ENCODE results near the gene TCN2. TPM values are rescaled to one million over a fixed set of nuclear protein-coding genes. Genes with fewer than 3 reads are reported as not detected.

The TCN2 gene
- total and polyA plus RNA-seq, 7 donors: 8.4 to 45.7 (median 24.9) TPM

- H3K9me3 ChIP-seq: no peaks in the 10 kb centered on the region
- no peak overlapping the region for H3K4me3 ChIP-seq
- WGBS, 2 donors: 74 to 87% methylated on average over 6 of the region's 6 CpGs
- TF ChIP-seq POLR2A (IDR thresholded peaks at IDR 0.05) (no peak), CTCF (IDR thresholded peaks at IDR 0.05) (no peak), POLR2AphosphoS5 (IDR thresholded peaks at IDR 0.05) (no peak), EP300 (IDR thresholded peaks at IDR 0.05) (no peak)
- peaks cover 15 to 19% (median 16%) of the 10 kb centered on the region in 4 donors for H3K36me3 ChIP-seq
- peaks cover 0 to 18% (median 14%) of the 10 kb centered on the region in 4 donors for H3K4me1 ChIP-seq
- no peak for DNase-seq
- peaks cover 0 to 3% (median 0%) of the 10 kb centered on the region in 3 donors for H3K27me3 ChIP-seq
- H3K27ac ChIP-seq: no peak overlapping the region
- intact Hi-C loops (cut with DNase I): no loop called here
Measured at GRCh38 chr22:30572210-30572609, 34.8 kb upstream of the TCN2 start.

DNA sequence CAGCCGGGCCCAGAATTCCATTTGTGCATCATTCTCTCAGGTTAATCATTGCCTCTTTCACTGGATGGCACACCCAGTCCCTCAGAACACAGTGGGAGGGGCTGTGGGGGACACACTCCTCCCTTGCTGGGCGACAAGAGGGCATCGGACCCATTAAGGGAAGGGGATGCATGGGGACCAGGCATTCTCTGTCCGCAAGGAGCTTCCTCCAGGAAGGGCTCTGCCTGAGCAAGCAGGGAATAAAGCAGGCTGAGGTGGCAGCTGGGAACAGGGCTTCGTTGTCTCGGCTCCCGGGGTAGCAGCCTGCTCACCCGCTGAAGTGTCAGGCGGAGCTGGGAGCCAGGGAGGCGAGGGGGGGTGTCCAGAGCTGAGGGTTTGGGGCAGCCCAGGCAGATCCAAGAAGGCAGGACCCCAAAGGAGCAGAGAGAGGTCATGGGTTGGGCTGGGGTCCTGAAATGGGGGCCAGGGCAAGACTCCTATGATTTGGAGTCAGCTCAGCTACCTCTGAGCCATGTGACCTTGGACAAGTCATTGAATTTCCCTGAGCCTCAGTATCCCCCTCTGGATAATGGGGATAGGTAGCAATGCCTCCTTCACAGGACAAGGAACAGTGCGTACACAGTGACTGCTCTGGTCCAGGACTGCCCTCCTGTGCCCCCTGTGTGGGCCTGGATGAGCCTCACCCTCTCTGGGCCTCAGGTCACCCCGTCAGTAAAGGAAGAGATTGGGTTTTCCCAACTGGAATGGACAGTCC lies 34.0 kb upstream of the TCN2 start:
- H3K36me3 ChIP-seq: peaks cover 21 to 27% (median 24%) of the 10 kb centered on the region in 4 donors
- intact Hi-C loops (cut with DNase I): no loop called here
- peaks cover 0 to 18% (median 14%) of the 10 kb centered on the region in 4 donors for H3K4me1 ChIP-seq
- peak overlapping the region in 1 of 4 donors; percentile 55 for H3K27ac ChIP-seq
- TF ChIP-seq POLR2AphosphoS5 (IDR thresholded peaks at IDR 0.05) (no peak), EP300 (IDR thresholded peaks at IDR 0.05) (no peak), CTCF (IDR thresholded peaks at IDR 0.05) (no peak), POLR2A (IDR thresholded peaks at IDR 0.05) (no peak)
- DNase-seq: no peak
- no peaks in the 10 kb centered on the region for H3K9me3 ChIP-seq
- H3K27me3 ChIP-seq: no peaks in the 10 kb centered on the region
- WGBS, 2 donors: 11 to 50% methylated on average over 12 of the region's 12 CpGs
- H3K4me3 ChIP-seq: no peak overlapping the region

- no peaks in the 10 kb centered on the region for H3K27me3 ChIP-seq
- TF ChIP-seq POLR2AphosphoS5 (IDR thresholded peaks at IDR 0.05): no peak
- TF ChIP-seq CTCF (IDR thresholded peaks at IDR 0.05): no peak
- no peak for TF ChIP-seq EP300 (IDR thresholded peaks at IDR 0.05)
- no peak for TF ChIP-seq POLR2A (IDR thresholded peaks at IDR 0.05)
- peak overlapping the region in 3 of 4 donors; percentile 32 to 55 (median 45) for H3K27ac ChIP-seq
- DNase-seq: no peak
- H3K36me3 ChIP-seq: peaks cover 27 to 34% (median 30%) of the 10 kb centered on the region in 4 donors
- H3K4me3 ChIP-seq: peak overlapping the region in 2 of 4 donors; percentile 19 to 28
- H3K9me3 ChIP-seq: no peaks in the 10 kb centered on the region
- WGBS, 2 donors: 11 to 41% methylated on average over 7 of the region's 7 CpGs
- intact Hi-C loops (cut with DNase I): no loop called here
- H3K4me1 ChIP-seq: peaks cover 0 to 18% (median 14%) of the 10 kb centered on the region in 4 donors
Measured at GRCh38 chr22:30573594-30574094, 33.3 kb upstream of the TCN2 start.

DNA sequence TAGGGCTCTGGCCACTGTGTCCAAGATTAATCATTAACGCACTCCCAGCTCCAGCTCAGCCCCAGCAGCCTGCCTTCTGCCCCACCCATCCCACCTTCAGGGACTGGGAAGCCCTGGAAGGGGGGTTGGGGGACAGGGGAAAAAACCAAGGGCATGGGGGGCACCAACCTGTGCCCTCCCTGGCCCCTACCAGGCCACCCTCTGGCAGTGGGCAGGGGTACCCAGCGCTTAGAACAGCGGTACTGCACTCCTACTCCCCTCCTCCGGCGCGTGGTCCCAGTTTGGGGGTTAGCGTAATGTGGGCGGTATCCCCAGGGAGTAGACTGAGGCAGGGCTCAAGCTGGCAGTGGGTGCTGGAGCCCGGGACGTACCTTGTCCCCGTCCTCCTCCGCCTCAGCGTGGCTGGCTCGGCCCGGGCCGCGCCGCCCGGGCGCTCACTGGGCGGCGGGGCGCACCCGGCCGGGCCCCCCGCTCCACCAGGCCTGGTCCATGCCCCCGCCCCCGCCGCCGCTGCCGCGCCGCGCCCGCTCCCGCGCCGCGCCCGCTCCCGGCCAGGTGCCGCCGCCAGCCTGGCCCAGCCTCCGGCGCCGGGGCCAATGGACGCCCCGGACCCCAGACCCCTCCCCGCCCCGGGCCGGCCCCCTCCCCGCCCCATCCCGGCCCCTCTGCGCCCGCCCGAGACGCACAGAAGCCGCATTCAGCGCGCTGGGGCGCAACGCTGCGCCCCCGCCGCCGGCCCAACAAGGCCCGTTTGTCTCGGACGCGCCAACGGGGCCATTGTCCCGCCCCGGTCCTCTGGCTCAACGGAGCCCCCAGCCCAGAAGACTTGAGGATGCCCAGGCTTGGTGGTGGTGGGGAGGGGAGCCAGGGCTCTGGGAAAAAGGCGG lies 32.6 kb upstream of the TCN2 start, which contains the start of gene GAL3ST1:
GAL3ST1 (minus strand) TSS at position 571 of the 887 bp plus-strand sequence. CDS start 17,273 bp downstream, outside the sequence.
- intact Hi-C loops (cut with DNase I): no loop called here
- no peak for TF ChIP-seq EP300 (IDR thresholded peaks at IDR 0.05)
- no peak for TF ChIP-seq POLR2AphosphoS5 (IDR thresholded peaks at IDR 0.05)
- peak within 1 kb of the TSS in 3 of 4 donors; percentile 28 to 29 (median 28) for H3K4me3 ChIP-seq
- DNase-seq: no peak
- H3K9me3 ChIP-seq: no peaks in the 10 kb centered on the region
- peak within 1 kb of the TSS; percentile 32 to 61 (median 48) for H3K27ac ChIP-seq
- no peaks in the 10 kb centered on the region for H3K27me3 ChIP-seq
- H3K36me3 ChIP-seq: peaks cover 34 to 41% (median 37%) of the 10 kb centered on the region in 4 donors
- 4 to 7% methylated on average over 75 of the region's 75 CpGs for WGBS, 2 donors
- H3K4me1 ChIP-seq: peaks cover 0 to 18% (median 14%) of the 10 kb centered on the region in 4 donors

All from sigmoid colon (tissue), 7 donors.